Measurements from ENCODE around the gene ACTN4.

Gene ACTN4

DNA sequence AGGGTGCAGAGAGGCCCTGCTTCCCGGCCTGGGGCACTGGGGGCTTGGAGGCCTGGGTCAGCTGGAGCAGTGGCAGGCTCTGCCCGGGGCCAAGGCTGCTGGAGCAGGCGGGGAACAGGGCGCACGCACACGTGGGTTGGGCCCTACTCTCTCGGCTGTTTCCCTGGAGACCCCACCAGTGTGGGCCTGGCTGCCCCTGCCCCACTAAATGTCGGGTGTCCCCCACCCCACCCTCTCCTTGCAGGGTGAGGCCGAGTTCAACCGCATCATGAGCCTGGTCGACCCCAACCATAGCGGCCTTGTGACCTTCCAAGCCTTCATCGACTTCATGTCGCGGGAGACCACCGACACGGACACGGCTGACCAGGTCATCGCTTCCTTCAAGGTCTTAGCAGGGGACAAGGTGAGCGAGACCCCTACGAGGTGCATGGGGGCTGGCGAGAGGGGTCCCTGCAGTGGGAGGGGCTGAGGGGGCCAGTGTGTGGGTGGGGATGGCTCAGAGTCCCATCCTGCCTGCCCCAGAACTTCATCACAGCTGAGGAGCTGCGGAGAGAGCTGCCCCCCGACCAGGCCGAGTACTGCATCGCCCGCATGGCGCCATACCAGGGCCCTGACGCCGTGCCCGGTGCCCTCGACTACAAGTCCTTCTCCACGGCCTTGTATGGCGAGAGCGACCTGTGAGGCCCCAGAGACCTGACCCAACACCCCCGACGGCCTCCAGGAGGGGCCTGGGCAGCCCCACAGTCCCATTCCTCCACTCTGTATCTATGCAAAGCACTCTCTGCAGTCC lies 81.5 kb downstream of the ACTN4 start:
- DNase-seq: no peak

GRCh38 chr19:38729653-38730469 lies 82.4 kb downstream of the ACTN4 start:
- peak; percentile 81 for DNase-seq

DNA sequence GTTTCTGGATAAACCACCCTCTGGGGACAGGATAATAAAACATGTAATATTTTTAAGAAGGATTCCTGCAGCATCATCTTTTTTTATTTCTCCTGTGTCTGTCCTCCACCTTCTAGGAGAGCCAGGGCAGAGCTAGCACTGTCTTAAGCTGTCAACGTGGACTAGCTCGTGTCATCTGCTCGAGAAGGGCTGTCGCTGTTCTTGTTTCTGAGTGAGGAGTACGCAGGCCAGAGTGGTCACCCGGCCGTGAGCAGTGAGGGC lies 83.0 kb downstream of the ACTN4 start:
- DNase-seq: no peak

DNA sequence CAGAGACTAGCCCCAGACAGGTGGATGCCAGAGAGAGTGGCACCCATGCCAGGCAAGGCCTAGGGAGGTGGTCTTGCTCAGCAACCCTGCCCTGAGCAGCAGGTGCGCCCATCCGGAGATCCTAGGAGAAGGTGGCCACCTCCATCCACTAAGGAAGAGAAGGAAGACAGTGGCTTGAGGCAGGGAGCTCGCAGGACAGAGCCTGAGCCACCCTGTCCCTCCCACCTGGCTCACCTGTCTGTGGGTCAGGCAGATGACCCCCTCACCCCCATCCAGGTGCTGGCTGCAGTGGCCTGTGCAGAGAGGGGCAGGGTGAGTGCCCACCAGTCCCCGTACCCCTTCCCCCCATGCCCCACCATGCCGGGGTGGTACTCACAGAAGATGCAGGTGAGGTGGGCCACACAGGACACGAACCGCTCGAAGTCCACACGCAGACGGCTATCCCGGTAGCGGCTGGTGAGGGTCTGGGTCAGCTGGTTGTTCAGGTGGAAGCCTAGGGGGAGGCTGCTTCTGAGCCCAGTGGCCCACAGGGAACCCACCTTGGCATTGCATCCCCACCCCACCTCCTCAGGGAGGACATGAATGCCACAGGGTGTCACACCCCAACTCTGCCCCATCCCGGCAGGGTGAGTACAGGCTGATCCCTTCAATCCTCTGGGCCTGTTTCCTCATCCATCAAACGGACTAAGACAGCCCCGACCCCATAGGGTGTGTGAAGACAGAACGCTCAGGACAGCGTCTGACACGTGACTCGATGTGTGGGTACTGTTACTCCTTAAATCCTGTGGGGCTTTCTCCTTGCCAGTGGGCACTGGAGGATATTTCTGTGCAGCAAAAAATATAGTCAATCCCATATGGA lies 83.5 kb downstream of the ACTN4 start:
- DNase-seq: no peak

DNA sequence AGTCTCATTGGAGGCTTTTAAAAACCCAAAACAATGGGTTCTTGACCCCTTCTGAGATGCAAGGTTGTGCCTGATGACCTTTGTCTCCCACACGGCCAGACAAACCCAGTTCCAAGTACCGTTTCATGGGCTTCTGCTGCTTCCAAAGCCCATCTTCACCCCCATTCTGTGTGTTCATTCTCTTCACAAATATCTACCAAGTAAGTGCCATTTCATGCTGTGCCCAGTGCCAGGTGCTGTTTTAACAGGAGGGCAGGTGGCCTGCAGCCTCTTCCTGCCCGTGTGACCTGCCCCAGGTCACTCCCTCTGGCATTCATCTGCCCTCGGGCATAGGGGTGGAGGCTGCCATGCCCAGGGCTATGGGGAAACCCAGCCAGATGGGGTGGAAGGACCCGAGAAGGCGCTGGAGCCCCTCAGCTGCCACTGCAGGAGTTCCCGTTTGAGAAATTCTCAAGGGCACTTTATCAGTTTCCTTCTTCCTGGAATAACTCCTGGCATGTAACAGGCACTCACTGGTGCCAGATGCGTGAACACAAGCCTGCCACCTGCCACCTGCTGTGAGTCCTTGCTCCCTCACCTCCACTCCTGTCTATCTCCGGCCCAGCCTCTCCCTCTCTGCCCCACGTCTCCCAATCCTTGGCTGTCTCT lies 84.3 kb downstream of the ACTN4 start:
- no peak for DNase-seq

DNA sequence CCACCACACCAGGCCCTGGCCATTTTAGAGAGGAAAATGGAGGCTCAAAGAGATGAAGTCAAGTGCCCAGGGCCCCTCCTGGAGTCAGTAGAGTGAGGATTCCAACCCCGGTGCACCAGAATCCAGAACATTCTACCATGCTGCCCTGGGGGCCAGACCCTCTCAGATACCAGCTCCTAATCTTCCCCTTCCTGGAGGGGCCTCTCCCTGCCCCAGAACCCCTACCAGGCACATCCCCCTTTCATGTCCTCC lies 85.7 kb downstream of the ACTN4 start:
- DNase-seq: no peak

- no peak for DNase-seq
Measured at GRCh38 chr19:38733493-38734175, 86.2 kb downstream of the ACTN4 start.

- no peak for DNase-seq
Measured at GRCh38 chr19:38734176-38734425, 86.7 kb downstream of the ACTN4 start.

GRCh38 chr19:38734426-38735256 lies 87.2 kb downstream of the ACTN4 start:
- DNase-seq: no peak

GRCh38 chr19:38735257-38735686 lies 87.8 kb downstream of the ACTN4 start:
- no peak for DNase-seq

- DNase-seq: peak; percentile 55
Measured at GRCh38 chr19:38736036-38736412, 88.6 kb downstream of the ACTN4 start.

- DNase-seq: no peak
Measured at GRCh38 chr19:38736413-38737280, 89.2 kb downstream of the ACTN4 start.

GRCh38 chr19:38737281-38737865 lies 89.9 kb downstream of the ACTN4 start:
- no peak for DNase-seq

- no peak for DNase-seq
Measured at GRCh38 chr19:38737921-38738737, 90.7 kb downstream of the ACTN4 start.

DNA sequence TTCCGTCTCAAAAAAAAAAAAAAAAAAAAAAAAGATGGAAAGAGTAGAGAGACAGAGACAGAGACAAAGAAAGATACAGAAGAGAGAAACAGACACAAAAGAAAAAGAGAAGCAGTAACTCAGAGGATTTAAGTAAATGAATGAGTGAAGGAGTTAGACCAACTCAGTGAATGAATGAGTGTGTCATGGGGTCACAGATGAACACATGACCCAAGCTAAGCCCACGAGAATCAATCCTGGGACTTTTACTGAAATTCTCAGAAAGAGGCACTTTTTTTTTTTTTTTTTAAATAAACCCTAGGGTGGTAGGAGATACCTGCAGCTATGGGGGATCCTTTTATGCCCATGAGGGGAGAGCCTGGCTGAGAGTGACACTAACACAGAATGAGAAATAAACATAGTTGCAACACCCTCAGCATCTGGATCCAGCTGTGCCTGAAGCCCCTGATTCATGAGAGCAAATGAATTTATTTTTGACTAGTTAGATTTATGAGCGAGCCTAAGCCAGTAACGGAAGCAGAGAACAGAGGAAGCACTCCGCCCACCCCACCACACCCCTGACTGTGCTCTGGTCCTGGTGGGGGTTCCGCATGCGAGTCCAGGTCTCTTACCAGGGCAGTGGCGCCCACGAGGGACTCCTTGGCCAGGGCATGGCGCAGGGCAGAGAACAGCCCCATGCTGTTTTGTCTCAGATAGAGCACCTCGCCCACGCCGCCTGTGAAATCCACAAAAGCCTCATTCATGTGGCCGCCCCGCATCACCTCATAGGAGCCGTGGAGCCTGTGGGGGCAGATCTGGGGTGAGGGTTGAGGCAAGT lies 92.2 kb downstream of the ACTN4 start:
- no peak for DNase-seq

GRCh38 chr19:38740257-38740592 lies 92.8 kb downstream of the ACTN4 start:
- no peak for DNase-seq

DNA sequence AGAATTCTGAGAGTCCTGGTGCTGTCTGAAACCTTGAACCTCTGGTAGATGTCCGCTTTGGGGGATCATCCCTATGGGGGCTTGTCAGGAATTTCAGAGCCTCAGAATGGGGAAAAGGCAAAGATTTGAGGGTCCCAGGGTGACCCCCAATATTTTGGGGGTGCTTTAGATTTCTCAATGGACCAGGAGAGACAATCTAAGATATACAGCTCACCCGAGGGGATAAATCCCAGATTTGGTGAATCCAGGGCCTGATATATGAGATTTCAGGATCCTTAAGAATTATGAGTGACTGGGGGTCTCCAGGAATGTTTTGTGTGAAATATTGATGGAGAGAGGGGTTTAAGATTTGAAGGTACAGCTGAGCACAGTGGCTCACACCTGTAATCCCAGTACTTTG lies 93.5 kb downstream of the ACTN4 start:
- no peak for DNase-seq

- no peak for DNase-seq
Measured at GRCh38 chr19:38741670-38742069, 94.2 kb downstream of the ACTN4 start.

DNA sequence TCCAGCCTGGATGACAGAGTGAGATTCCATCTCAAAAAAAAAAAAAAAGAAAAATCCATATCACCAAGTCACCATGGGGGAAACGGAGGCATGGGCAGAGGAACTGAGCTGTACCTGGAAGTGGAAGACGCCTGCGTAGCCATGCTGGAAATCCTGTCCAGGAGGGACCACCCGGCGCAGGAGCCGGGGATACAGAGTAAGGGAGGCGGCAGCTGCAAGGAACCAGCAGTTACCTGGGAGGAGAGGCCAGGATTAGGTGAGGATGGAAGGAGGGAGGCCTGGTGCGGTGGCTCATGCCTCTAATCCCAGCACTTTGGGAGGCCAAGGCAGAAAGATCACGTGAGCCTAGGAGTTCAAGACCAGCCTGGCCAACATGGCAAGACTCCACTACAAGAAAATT lies 94.8 kb downstream of the ACTN4 start:
- no peak for DNase-seq
